ENCODE data around the gene B9D1. TPM values are rescaled to one million over a fixed set of nuclear protein-coding genes. Genes with fewer than 3 reads are reported as not detected.

Gene B9D1
- total and polyA plus RNA-seq, 3 donors from 2014 or later, result 42.1 to 132 (median 59.9) TPM

DNA sequence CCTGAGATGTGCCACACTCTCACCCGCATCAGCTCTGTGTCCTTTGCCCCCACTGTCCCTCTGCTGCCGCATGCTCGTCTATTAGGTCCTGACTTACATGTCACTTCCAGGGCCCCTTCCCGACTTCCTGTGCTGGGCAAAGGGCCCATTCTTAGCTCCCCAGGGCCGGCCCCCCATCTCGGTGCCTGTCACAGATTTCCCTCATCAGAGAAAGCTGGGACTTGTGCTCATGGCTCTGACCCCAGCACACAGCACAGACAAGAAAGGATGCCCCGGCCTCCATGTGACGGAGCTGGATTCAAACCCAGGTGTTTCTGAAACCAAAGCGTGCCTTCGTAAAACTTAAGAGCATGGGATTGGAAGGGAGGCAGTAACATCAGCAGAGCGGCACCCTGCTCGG lies 9.9 kb upstream of the B9D1 start:
- Histone ChIP-seq H3K9me3 (no peaks in the 10 kb centered on the region), H3K4me3 (no peak overlapping the region), H3K36me3 (ENCODE audit: low read depth, missing control alignments) (no peaks in the 10 kb centered on the region), H3K4me1 (no peaks in the 10 kb centered on the region), H3K27ac (no peak overlapping the region), H3K27me3 (no peaks in the 10 kb centered on the region)
- WGBS, 2 donors, result 87 to 92% methylated on average over 12 of the region's 12 CpGs
- intact Hi-C loops (cut with DNase I; ENCODE audit: low total_unique reads), result no loop called here
- DNase-seq, result no peak
- TF ChIP-seq POLR2A (IDR thresholded peaks at IDR 0.05), result no peak
- TF ChIP-seq, protein P1, sequence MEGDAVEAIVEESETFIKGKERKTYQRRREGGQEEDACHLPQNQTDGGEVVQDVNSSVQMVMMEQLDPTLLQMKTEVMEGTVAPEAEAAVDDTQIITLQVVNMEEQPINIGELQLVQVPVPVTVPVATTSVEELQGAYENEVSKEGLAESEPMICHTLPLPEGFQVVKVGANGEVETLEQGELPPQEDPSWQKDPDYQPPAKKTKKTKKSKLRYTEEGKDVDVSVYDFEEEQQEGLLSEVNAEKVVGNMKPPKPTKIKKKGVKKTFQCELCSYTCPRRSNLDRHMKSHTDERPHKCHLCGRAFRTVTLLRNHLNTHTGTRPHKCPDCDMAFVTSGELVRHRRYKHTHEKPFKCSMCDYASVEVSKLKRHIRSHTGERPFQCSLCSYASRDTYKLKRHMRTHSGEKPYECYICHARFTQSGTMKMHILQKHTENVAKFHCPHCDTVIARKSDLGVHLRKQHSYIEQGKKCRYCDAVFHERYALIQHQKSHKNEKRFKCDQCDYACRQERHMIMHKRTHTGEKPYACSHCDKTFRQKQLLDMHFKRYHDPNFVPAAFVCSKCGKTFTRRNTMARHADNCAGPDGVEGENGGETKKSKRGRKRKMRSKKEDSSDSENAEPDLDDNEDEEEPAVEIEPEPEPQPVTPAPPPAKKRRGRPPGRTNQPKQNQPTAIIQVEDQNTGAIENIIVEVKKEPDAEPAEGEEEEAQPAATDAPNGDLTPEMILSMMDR (IDR thresholded peaks at IDR 0.05), result no peak

DNA sequence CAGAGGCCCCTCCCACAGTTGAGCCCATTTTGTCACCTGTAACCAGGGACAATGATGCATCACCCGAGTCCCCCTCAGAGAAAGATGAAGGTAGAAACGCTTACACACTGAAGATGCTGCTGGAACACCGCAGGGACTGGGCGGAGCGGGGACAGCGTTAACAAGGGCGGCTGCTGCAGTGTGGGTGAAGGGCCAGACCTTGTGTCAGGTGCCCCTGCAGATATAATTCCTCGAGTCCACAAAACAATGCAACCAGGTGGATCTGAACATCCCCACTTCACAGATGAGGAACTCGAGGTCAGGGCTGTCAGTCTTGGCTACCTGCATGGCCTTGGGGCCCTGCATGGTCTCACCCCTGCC lies 9.5 kb upstream of the B9D1 start:
- no peaks in the 10 kb centered on the region for H3K4me1 ChIP-seq
- intact Hi-C loops (cut with DNase I; ENCODE audit: low total_unique reads), result no loop called here
- no peaks in the 10 kb centered on the region for H3K9me3 ChIP-seq
- no peaks in the 10 kb centered on the region for H3K27me3 ChIP-seq
- H3K36me3 ChIP-seq (ENCODE audit: low read depth, missing control alignments), result no peaks in the 10 kb centered on the region
- H3K4me3 ChIP-seq, result no peak overlapping the region
- 91 to 93% methylated on average over 9 of the region's 9 CpGs for WGBS, 2 donors
- no peak overlapping the region for H3K27ac ChIP-seq
- DNase-seq, result no peak
- TF ChIP-seq, protein P1 (IDR thresholded peaks at IDR 0.05), result no peak
- TF ChIP-seq POLR2A (IDR thresholded peaks at IDR 0.05), result no peak

DNA sequence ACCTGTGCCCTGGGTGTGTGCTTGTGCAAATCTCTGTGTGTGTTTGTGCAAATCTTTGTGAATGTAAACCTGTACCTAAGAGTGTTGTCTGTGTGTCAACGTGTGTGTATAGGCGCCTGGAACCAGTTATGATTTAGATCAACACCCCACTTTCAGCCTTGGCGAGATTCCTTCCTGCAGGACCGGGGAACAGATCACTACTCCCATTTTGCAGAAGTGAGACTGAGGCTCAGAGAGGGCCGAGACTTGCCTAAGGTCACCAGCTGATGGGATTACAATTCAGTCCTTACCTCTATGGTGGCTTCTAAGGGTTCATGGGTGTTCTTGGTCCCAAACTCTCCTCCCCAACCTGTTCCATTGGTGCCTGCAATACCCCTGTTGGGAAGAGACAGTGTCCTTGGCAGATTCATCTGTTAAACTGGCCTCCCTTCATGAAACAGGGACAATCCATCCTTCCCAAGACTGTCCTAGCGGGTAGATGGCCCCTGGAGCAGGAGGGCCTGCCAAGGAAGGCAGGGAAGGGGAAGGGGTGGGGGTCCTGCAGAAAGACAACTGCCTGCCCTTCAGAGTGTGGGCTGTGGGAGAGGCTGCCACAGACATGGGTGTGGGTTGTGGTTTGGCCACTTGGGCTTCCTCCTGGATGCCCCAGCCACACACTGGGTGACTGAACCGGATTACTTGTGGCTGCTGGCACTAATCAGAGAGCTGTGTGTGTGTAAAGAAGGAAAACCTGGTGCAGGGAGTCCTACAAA lies 8.9 kb upstream of the B9D1 start:
- H3K27ac ChIP-seq, result no peak overlapping the region
- WGBS, 2 donors, result 97 to 99% methylated on average over 6 to 7 of the region's 7 CpGs

DNA sequence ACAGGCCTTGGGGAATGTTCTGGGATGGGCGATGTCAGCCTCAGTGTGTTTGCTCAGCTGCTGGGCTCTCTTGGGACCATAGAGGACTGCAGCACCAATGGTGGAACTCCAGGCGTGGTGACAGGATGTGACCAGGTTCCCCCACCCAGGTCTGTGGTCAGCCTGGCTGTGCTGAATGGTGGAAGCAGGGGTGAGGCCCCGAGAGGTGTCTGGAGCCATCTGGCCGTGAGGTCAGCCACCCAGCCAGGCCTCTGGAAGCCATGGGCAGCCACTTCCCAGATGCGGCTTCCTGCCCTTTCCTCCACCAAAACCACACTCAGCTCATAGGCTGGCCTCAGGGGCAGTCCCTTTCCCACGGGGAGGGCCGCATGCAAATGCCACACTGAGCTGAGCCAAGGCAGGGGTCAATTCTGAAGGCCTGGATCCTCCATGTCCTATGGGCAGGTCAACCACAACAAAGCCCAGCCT lies 8.0 kb upstream of the B9D1 start:
- no peak for DNase-seq
- intact Hi-C loops (cut with DNase I; ENCODE audit: low total_unique reads), result no loop called here
- no peaks in the 10 kb centered on the region for H3K27me3 ChIP-seq
- no peak overlapping the region for H3K27ac ChIP-seq
- no peak for TF ChIP-seq POLR2A (IDR thresholded peaks at IDR 0.05)
- TF ChIP-seq, protein P1 (IDR thresholded peaks at IDR 0.05), result no peak
- no peaks in the 10 kb centered on the region for H3K36me3 ChIP-seq (ENCODE audit: low read depth, missing control alignments)
- no peak overlapping the region for H3K4me3 ChIP-seq
- WGBS, 2 donors, result 80 to 86% methylated on average over 1 to 7 of the region's 7 CpGs
- H3K4me1 ChIP-seq, result no peaks in the 10 kb centered on the region
- H3K9me3 ChIP-seq, result no peaks in the 10 kb centered on the region

More for the DNA sequence above, 8.9 kb upstream of the B9D1 start:
- no peak overlapping the region for H3K4me3 ChIP-seq
- intact Hi-C loops (cut with DNase I; ENCODE audit: low total_unique reads), result no loop called here
- no peaks in the 10 kb centered on the region for H3K4me1 ChIP-seq
- H3K36me3 ChIP-seq (ENCODE audit: low read depth, missing control alignments), result no peaks in the 10 kb centered on the region
- H3K27me3 ChIP-seq, result no peaks in the 10 kb centered on the region
- no peaks in the 10 kb centered on the region for H3K9me3 ChIP-seq
- DNase-seq, result no peak
- TF ChIP-seq POLR2A (IDR thresholded peaks at IDR 0.05), result no peak
- TF ChIP-seq, protein P1 (IDR thresholded peaks at IDR 0.05), result no peak

Measured in testis (tissue), 3 donors.